Stimulated activated naive CD8-positive, alpha-beta T cell treated with anti-CD3 and anti-CD28 coated beads, Interleukin-15, Interleukin-2, amounts not matched to agents 100 U/mL and 50 U/mL, for 24 hours (primary cell): ENCODE measurements around the gene TUBGCP6.
"Not testable (repeated sequence)": the region's sequence is repeated elsewhere in the genome, so short reads cannot be mapped to it uniquely, and the experiment has no call there.

Experiments used
- ATAC-seq: fragments of 150-1000 bp; cut with Tn5 transposase; one replicate; pipeline ENCODE4 v1.10.0; 2021
- DNase-seq: peaks from one replicate; pipeline ENCODE4 v3.0.0; 2021

The TUBGCP6 gene

GRCh38 chr22:50168490-50169180, 76.2 kb downstream of the TUBGCP6 start:
- not testable (repeated sequence) for DNase-seq, ATAC-seq

GRCh38 chr22:50167689-50168489, 76.9 kb downstream of the TUBGCP6 start:
- no peak for DNase-seq

More at GRCh38 chr22:50167689-50168489, 76.9 kb downstream of the TUBGCP6 start:
- ATAC-seq: no peak
